Measurements from ENCODE around the gene MSI2.

The MSI2 gene

DNA sequence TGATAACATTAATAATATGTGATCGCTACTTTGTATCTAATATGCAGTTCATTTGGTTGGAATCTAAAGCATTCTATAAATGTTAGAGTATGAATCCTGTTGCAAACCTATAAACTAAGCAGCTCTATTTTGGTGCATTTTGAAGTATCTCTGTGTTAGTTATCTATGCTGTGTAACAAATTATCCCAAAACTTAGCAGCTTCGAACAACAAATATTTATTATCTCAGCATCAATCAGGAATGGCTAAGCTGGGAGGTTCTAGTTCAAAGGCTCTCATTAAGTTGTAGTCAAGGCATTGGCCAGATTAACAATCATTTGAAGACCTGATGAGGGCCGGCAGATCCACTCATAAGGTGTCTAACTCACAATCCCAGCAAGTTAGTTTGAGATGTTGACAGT is 10.1 kb upstream of the MSI2 start:
- DNase-seq (ENCODE audit: low spot score), result no peak

GRCh38 chr17:57247261-57247660 is 9.1 kb upstream of the MSI2 start:
- no peak for DNase-seq (ENCODE audit: low spot score)

DNA sequence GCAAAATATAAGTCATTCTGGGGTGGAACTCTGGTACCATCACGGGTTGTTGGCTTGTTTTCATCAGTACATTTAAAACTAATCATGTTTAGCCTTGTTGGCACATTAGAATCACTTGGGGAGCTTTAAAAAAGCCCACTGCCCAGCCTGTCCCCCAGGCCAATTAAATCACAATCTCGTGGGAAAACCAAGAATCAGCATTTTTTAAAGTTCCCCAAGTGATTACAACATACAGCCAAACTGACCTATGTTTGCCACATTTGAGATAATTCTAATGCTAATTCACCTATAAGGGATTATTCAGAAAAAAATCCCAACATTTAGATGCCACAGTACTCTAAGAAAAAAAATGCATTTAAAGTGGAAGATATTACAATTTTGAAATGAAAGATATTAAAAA is 8.4 kb upstream of the MSI2 start:
- no peak for DNase-seq (ENCODE audit: low spot score)

- no peak for DNase-seq (ENCODE audit: low spot score)
These were observed 6.8 kb upstream of the MSI2 start for GRCh38 chr17:57249520-57249919.

GRCh38 chr17:57251211-57251787 is 5.0 kb upstream of the MSI2 start:
- DNase-seq (ENCODE audit: low spot score), result no peak

GRCh38 chr17:57253362-57254065 is 2.8 kb upstream of the MSI2 start:
- DNase-seq (ENCODE audit: low spot score), result no peak

- DNase-seq (ENCODE audit: low spot score), result no peak
These were observed 1.0 kb upstream of the MSI2 start for GRCh38 chr17:57255182-57255775.

DNA sequence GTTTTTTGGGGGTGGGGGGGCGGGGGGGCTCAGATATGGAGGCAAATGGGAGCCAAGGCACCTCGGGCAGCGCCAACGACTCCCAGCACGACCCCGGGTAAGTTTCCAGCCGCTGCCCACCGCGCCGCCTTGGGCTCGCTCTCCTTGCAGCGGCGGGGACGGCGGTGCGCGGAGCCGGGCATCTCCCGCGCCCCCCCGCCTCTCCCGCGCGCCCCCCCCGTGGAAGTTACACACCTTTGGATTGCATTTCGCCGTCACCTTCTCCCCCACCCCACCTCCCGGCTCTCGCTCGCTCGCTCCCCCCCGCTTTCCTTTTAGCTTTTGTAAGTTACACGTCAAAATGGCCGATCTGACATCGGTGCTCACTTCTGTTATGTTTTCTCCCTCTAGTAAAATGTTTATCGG is 387 bp downstream of the MSI2 start:
- DNase-seq (ENCODE audit: low spot score), result peak; percentile 49

DNA sequence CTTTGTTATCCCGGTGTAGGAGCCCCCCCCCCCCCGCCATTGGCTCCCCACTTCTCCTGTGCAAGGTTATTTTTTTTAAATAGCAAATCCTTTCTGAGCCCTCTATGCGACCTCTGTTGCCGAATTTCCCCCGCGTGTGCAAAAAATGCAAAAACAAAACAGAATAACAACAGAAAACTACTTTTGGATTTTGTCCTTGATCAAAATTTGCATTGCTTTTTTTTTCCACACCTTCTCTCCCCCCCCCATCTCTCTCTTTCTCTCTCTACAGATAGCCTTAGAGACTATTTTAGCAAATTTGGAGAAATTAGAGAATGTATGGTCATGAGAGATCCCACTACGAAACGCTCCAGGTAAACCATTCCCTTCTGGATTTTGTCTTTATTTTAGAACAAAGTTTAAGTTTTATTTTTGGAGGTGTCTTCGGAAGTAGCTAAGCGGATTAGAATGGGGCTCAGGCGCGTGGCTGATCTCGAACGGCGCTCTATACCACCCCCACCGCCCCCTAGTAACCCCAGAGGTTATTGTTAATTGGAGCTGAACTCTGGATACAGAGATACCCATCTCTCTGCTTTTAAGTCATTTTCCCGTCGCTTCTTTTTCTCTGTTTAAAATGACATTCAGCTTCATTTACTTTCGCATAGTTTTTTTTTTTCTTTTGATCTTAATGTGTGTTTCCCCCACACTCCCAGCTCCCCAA is 1.0 kb downstream of the MSI2 start:
- peak; percentile 22 for DNase-seq (ENCODE audit: low spot score)

- no peak for DNase-seq (ENCODE audit: low spot score)
These were observed 1.9 kb downstream of the MSI2 start for GRCh38 chr17:57257895-57258851.

- no peak for DNase-seq (ENCODE audit: low spot score)
These were observed 3.0 kb downstream of the MSI2 start for GRCh38 chr17:57259306-57259705.

- no peak for DNase-seq (ENCODE audit: low spot score)
These were observed 3.5 kb downstream of the MSI2 start for GRCh38 chr17:57259817-57260216.

DNA sequence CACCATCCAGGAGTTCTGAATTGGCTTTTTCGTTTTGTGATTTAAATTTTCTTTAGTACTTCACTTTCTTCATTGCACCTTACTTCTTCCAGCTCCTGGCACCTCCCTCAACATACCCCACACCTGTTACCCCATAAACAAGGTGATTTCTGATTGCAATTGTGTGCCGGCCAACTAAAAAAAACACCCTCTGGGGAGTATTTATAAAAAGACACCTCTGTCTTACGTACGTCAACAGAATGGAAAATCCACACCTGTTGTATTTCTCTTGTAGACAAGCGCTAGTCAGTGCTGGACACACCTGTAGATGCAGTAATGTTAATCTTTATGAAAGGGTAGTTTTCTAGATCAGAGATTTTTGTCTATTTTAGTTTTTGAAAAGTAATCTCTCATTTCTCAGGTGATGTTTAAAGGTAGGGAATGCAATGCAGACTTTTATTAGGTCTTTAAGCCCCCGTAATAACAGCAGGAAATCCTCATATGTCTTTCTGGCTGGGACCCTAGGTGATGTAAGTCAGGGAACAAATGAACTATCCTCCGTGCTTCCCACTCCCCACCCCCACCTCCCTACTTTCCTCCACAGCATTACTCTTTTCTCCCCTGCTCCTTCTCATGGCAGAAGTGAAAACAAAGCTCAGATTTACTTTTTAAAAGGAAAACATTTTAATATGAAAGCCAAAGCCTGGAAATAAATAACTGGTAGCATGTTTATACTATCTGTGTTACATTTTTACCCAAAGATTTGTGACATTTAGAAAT is 4.2 kb downstream of the MSI2 start:
- DNase-seq (ENCODE audit: low spot score), result no peak

DNA sequence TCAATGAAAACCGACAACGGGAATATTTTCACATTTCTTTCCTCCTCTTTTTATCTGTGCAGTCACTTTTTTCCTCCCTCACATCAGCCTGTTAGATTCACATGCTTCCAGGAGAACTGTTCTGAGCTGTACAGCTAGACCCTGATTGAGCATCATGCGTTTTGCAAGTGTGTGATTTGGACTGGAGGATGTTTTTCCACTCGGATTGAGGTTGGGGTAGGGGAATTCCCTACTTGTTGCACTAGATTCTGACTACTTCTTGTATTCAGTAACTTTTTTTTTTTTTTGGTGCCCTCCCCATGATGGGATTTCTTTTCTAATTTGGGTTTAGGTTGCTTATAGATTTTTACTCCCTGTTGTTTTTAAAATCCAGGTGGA is 4.8 kb downstream of the MSI2 start:
- DNase-seq (ENCODE audit: low spot score), result no peak

- no peak for DNase-seq (ENCODE audit: low spot score)
These were observed 6.2 kb downstream of the MSI2 start for GRCh38 chr17:57262557-57262956.

DNA sequence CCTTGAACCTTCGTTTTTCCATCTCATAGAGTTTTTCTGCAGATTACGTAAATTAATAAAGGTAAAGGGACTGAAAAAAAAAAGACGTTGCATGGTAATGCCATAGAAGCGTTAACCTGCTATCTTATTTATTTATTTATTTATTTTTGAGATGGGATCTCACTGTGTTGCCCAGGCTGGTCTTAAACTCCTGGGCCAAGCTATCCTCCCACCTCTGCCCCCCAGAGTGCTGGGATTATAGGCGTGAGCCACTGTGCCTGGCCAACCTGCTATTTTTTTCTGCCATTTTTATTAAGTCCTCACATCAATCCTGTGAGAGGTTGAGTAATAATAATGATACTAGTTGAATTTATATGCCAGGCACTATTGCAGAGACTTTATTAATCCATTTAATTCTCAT is 7.9 kb downstream of the MSI2 start:
- no peak for DNase-seq (ENCODE audit: low spot score)

- DNase-seq (ENCODE audit: low spot score), result no peak
These were observed 8.5 kb downstream of the MSI2 start for GRCh38 chr17:57264776-57265175.

DNA sequence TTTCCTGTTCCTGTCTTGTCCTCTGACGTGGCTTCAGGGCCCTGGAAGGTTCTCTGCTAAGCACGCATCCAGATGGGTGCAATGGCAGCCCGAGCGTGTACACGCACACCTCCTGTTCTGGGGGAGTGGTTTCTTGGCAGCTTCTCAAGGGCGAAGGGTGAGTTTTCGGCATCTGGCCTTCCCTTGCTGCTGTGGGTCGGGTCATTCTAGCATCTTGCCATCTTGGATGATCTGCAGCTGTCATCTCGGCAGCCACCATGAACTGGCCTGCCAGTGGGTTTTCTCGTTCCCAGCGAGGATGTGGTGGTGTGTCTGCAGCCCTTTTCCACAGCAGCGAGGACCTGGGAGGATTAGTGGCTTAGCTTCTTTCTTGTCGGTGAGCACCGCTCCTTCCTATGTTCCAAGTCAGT is 10.6 kb downstream of the MSI2 start:
- DNase-seq (ENCODE audit: low spot score), result no peak

DNA sequence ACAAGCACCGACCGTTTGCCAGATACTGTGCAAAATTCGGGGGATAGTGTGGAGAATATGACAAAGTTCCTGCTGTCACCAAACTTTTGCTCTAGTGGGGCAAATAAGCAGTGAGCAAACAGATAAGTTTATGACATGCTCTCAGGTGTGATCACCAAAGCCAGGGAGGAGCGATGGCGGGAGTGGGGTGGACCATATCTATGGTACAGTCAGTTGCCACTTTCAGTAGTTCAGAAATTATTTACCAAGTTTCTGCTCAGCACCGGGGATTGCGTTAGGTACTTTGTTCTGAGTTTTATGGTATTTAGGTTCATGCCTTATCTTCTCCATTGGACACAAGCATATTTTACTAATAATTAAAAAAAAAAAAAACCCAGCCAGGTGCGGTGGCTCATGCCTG is 11.9 kb downstream of the MSI2 start:
- DNase-seq (ENCODE audit: low spot score), result no peak

- no peak for DNase-seq (ENCODE audit: low spot score)
These were observed 12.7 kb downstream of the MSI2 start for GRCh38 chr17:57269052-57269451.

DNA sequence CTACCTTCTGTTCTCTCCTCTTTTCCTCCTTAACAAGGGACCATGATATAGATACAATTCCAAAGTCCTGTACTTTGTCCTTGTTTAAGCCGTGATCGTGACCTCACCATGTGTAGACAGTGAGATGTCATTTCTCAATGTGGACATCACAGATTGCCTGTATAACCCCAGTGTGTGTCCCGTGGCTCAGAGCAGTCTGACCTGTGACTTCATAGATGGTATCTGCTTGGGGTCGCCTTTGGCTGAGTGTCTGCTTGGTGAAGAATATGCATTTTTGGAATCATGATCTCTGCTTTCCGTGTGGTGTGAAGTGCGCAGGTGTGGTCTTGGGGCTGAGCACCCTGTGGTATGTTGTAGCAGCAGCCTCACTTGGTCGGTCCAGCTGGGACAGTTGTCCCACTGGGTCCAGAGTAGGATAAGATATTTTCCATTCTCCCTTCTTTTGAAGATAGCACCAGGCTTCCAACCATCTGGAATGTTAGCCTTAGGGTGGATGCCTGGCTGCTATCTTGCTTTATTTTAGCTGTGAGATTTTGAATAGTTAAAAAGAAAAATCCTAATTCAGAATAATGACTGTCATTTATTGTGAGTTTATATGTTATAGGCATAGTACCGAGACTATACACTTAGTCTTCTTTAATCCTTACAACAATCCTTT is 13.4 kb downstream of the MSI2 start:
- DNase-seq (ENCODE audit: low spot score), result no peak
